CD4-positive, alpha-beta T cell treated with Interleukin-4 for 1 hour (primary cell): ENCODE measurements around the gene EPB41L2.
A peak's percentile ranks its signal among the peaks of the same experiment; 100 is the strongest.
"Not testable (repeated sequence)": the region's sequence is repeated elsewhere in the genome, so short reads cannot be mapped to it uniquely, and the experiment has no call there.

Experiments
- DNase-seq, 2 donors: peaks; one replicate each; pipeline ENCODE4 v3.0.0-alpha.2; 2020 to 2022

EPB41L2 gene

DNA sequence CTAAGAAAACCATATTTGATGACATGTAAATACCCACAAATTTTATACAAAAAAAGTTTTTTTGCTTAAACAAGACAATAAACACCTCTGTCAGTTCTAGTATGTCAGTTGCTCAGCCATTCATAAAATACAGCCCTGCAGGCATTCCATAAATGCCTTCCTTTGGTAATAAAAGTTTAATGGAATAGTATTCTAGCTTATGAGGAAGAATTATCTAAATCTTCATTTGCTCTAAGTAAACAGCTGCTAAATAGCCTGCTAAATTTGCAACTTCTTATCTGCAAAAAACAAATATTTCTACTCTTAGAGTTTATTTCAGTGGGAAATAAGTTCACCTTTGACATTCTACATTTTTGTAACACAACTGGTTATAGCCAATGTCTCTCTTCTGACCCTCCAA lies 127.1 kb downstream of the EPB41L2 start:
- no peak for DNase-seq

DNA sequence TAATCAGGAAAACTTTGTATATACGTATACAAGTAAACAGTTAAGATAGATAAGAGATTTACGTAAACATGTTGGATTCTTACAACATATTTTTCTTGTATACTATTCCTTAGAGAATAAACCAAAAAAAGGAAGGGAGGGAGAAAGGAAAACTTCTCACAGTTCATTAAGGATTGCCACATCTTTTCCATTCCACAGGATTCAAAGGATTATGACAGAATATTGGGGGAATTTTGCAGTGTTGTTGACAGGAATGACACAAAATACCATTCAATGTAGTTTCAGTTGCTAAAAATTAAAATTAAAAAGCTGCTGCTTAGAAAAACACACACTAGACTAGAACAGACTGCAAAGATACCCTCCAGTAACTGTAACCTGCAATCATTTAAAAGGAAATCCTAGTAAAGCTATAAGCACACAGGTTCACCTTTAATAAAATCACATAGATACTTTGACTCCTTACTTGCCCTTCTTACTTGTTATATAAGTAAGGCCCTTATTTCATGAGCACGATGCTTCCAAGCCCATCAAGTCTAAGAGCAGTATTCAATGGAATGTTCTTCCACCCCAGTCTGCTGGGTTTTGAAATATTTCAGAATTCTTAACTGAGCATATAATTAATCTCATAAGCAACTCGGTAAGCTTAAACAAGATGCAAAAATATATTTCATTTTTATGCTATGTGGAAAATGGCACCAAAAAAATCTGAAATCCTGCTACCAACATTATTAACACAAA lies 128.0 kb downstream of the EPB41L2 start:
- no peak for DNase-seq

DNA sequence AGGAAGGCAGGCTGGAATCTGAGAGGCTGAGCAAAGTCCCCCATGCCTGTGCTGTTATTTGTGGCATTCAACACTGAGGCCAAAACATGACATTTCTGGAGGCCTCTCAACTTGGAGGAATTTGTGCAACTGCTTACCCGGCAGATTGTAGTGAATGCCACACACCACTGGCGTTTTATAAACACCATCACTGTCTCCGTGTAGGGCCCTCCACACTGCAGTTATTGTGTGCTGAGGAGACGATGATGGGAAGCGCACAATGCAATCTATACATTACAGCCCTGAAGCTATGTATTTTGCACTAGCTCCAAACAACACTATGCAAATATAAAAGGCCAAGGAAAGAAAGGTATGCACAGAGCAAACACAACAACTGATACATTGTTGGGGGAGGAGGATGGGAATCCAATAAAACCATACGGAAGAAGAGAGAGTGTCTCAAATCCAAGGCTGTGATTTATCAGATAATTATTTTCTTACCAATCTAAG lies 129.3 kb downstream of the EPB41L2 start:
- no peak for DNase-seq

DNA sequence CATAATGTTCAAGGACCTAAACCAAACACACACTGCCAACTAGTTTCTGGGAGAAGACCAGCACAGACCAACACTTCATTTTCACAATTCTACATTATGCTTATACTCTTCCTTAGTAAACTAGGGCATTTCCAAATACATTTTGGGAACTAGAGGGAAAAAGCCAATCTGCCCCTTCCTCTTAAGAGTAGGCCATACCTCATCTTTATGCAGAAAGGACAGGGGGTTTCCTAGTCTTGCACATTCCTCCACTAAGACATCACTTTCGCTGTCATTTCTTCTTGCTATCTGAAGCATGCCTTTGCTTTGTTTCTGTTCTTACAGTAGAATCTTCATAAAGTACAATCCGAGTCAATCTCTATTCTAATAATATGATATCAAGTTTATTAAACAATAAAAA lies 130.1 kb downstream of the EPB41L2 start:
- DNase-seq, result no peak

DNA sequence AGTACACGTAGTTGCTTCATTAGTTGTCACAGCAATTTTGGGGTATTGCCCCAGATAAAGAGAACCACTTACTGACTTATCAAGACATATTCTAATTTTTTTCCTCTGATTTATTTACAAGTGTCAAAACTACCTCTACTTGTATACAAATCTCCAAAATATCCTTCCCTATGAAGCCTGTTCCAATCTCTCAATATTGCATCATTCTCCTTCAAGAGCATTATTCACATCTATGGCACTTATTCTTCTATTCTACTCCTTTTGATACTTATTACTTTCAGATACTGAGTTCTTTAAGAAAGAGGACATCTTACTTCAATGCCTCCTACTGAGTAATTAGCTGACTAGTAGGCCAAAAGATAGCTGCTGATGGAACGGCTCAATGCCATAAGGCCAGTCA lies 130.6 kb downstream of the EPB41L2 start:
- DNase-seq, result no peak

DNA sequence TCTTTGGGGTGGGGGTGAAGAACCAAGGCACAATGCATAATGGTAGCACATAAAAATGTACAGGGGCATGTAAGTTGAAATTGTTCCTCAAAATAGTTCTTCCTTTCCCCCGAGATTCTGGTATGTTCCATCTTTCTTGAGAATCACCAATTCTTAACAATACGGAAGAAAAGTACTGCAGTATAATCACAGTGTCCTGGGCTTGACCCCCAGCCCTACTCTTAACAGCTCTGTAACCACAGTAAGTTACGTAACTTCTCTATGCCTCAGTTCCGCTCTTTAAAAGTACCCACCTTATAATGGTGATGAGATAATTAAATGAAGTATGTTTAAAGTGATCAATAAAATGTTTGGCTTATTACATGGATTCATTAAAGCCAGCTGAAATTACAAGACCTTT lies 131.4 kb downstream of the EPB41L2 start:
- no peak for DNase-seq

DNA sequence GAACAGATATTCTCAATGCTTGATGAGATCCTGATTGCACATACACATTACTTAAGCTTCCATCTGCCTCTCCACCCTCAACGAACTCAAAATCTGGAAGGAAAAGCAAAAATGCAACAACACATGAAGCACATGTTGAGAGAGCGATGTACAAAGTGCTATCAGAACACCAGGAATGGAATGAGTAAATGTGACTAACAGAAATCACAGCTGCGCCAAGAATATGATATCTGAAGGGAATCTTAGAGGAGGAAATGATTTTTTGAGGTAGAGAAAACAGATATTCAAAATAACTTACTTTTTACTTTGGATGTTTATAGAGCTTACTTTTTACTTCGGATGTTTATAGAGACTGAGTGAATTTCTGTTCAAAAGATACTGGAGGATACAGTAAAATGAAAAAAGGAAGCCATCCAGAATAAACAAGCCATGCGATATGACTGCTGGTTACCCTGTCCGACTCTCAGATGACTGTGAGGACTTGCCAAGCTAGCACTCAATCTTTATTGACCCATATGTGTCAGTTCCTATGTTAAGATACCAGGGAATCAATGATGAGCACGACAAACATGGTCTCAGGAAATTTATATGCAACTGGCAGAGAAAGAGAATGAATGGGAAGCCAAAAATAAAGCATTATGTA lies 133.9 kb downstream of the EPB41L2 start:
- DNase-seq, result no peak

DNA sequence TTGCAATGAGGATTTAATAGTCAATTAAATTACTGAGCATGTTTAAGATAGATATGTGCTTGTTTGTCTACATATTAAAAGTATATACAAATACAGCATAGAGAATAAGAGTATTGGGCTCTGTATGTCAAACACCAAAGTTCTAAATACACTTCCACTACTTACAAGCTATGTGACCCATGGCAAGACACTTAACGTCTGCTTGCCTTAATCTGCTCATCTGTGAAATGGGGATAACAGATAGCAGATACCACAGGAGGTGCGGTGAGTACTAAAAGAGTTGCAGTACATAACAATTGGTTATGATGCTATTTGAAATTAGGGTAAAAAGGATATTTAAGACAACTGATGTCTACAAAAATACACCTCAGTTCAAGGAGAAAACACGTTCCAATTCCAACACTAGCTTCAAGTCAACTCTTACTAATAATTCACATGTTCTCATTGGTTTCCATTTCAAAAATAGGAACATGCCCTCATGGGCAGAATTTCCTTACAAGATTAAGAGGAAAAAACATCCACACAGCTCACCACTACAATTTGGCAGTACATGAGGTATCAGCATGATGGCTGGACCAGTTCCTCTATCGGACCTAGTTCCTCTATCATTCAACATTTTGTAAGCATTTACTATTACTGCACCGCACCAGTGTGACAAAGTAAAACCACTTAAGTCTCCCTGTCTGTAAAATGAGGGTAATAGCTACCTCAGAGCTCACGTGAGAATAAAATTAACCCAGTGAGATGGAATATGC lies 134.7 kb downstream of the EPB41L2 start:
- peak in 1 of 2 donors; percentile 16 for DNase-seq

DNA sequence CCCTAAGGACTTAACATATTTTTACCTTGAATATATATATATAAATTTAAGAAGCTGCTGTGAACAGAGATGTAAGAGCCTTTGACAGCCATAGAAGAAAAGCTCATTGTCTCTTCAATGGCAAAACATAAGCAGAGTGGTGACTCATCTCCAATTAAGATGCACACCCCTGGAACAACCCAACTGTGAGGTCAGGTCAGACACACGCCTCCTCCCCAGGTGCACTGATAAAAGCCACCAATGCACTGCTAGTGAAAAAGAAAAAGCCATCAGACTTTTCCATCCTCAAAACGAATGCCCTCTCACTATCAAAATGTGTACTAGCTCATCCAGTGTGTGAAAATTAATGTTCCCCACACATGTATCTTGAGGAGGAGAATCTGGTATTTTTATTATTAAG lies 135.7 kb downstream of the EPB41L2 start:
- no peak for DNase-seq

DNA sequence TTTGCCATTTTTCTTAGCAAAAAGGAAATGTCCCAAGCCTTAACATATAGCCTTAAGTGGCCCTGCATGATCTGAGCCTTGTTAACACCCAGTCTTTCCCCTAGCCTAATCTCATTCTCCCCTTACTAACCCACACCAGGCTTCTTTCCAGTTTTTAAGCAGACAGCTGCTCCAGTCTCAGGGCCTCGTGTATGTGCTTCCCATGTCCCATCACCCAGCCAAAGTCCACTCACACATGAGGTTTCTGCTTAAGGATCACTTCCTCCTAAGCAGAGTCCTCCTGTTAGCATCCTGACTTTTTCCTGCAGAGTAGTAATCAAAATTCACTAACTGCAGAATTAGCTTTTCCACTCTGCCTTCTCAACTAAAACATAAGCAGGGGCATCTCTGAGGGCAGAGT lies 139.7 kb downstream of the EPB41L2 start:
- no peak for DNase-seq

DNA sequence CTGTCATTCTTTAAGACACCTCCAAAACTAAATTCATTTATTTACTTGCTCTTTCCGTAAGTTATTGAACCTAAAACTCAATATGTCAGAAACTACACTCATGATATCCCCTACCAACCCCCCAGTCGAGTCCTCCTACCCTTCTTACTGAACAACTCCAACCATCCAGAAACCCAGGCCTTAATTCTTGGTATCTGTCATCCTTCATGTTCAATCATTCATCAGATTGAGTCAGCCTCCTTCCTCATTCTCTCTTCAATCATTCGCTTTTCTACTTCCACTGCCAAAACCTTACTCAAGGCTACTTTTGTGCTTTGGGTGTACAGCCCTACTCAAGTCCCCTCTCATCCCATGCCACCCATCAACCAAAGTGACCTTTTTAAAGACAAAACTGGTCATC lies 140.1 kb downstream of the EPB41L2 start:
- no peak for DNase-seq

DNA sequence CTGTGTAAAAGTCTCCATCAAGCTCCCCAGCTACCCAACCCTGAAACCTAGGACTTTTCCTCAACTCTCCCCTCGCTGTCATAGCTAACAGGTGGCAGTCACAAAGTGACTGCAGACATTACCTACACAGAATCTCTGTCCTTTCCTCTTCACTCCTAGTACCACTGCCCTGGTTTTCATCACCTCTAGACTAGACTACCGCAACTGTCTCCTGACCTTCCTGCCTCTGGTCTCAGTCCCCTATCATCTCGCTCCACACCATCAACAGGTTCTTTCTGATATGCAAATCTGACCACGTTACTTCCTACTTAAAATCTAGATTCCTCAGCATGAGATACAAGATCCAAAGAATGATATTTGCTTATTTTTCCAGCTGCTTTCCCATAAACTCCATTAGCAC lies 142.1 kb downstream of the EPB41L2 start:
- no peak for DNase-seq

DNA sequence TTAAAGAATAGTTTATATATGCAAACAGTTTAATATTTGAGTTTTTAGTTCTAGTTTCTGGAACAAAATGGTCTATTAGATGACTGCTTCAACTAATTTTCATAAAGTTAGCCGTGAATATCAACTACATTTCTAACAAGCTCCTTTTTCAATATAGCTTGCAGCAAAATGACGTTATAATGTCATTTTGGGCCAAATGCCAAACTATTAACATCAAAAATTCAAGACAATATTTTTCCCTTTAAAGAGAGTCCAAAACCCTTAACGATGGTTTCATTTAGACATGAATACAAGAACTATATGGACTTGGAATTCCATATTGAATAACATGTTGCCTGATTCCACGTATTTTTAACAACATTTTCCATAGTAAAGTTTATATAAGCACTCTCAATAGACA lies 144.9 kb downstream of the EPB41L2 start:
- no peak for DNase-seq

DNA sequence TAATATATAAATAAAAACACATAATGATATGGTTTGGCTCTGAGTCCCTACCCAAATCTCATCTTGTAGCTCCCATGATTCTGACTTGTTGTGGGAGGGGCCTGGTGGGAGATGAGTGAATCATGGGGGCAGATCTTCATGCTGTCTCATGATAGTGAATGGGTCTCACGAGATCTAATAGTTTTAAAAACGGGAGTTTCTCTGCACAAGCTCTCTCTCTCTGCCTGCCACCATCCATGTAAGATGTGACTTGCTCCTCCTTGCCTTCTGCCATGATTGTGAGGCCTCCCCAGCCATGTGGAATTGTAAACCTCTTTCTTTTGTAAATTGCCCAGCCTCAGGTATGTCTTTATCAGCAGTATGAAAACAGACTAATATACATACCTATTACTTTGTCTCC lies 147.4 kb downstream of the EPB41L2 start:
- DNase-seq, result not testable (repeated sequence)

DNA sequence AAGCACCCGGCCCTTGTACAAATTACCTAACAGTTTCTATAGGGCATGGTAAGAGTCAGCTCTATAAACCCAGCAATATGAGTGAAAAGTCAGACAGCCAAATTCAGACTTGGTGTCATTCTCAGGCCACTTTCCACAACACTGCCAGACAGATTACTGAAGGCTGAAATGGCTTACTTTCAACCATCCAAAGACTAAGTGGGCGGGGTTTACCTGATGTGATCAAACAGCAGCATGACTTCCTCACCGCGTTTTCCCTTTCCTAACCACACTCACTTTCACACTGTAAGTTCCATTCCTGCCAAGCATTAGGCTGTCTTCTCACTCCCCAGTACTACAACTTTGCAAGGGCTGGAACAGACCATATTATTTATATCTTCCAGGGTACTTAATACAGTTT lies 149.9 kb downstream of the EPB41L2 start:
- peak in 1 of 2 donors; percentile 14 for DNase-seq

DNA sequence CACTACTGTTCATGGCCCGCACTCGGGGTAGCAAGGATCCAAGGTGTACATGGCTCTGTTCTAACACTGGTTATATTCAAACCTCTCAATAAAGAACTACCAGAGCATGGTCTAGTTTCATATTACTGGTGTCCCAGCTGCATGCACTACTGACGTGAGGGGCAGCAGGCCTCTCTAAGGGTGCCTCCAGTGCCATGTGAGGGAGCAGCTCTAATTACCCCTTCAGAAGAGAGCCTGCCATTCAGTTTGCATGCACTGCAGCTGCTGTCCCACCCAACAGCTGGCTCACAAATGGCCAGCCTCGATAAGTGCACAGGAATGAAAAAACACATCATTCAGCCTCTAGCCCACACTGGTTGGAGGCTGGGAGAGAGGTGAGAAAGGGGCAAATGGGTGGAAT lies 150.6 kb downstream of the EPB41L2 start:
- no peak for DNase-seq

DNA sequence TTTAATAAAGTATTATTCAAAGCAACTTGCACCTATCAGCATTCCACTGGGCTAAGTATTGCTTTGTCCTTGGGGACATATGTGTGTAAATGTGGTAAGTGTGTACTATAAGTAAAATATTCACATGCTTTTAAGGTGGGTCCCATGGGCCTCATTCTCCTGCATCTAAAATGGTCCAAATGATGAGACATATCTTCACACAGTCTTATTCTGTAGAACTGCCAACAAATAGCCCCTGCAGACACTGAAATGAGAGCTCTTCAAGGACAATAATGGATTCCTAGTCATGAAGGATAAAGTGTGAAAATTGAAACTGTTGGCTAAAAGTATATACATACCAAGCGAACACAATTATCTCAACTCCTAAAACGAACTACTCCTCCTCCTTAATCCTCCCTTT lies 154.1 kb downstream of the EPB41L2 start:
- no peak for DNase-seq

DNA sequence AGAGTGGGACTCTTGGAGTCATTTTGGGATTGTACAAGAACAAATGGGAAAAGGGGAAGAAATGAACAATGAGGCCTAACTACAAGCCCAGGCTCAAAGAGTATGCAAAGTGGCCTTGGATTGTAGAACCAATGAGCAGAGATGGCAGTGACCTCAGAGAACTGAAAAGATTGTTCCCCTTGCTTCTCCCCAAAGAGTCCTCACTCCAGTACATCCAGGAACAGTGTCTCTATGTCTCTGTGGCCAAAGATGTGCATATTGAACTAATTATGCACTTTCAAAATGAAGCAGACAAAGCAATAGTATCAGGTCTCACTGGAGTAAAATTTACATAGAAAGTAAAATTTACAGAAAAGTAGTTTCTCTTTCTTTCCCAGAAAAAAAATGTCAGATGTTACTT lies 154.9 kb downstream of the EPB41L2 start:
- DNase-seq, result no peak

DNA sequence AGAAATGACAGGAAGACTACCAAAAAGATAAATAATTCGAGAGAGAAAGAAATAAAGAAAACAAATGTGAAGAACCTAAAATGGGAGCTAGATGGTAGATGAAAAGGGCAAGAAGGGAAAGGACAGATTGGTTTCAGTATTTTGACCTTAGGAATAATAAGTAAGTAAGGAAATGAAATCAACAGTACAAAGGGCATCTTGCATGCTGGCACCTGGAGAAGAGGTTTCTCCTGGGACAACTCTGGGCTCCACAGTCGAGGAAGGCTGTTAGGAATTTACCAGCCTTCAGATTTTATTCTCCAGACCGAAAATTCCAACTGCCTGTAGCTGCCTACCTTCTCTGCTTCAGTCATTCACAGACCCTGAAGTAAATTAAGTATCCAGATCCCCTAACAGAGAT lies 155.4 kb downstream of the EPB41L2 start:
- DNase-seq, result no peak

DNA sequence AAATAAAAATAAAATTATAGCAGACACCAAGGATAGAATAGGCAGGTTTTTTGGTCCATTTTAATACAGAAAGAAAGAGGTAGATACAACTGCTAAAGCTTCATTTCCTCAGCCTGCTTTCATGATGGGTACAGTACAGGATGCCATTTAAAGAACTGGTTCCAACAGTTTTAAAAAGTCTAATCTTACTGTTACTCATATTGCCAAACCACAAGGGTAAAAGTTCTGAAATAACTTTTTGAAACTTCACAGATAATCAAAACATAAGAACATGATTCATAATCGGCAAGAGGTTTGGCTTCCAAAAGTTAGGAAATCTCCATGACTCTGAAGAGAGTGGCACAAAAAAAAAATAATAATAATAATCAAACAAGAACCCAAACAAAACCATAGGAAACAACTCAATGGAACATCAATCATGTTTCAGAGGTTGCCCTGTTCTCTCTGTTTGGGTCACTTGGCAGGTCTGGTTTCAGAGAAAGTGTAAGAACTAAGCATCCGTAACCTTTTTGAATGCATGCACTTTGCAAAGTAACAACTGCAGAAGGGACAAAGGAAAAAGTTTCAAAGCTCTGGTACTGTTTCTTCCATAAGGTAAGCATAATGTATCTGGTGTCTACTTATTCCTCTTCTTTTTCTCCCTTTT lies 156.2 kb downstream of the EPB41L2 start:
- no peak for DNase-seq

DNA sequence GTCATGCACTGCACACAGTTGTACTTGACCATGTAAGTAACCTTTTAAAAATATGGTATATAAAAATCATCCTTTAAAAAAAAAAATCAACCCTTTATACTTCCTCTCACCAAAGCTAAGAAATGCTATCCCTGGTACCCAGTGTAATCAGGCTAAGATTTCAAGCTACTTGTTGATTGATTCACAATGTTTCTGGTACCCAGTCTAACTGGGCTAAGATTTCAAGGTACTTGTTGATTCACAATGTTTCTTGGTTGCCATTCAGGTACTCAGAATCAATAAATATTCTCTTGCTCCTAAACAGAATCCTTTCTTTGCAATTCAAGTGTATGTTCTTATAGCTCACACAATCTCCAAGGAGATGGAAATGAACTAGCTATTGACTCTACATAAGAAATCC lies 159.4 kb downstream of the EPB41L2 start:
- DNase-seq, result no peak

DNA sequence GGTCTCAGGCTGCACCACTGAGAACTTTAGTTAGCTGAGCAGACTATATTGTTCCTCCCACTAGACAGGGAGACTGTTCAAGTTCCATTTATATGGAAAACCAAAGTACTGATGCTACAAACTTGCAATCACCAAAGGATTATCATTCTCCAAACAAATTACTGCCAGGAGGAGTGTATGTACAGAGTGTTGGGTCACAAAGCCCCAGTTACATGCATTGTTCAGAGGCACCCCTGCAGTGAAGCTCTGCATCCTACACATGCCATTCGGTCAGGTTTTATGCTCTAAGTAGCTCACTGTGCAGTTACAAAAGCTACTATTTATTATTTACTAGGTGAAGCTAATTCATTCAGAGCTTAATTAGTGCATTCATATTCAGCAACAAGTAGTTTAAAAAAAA lies 160.0 kb downstream of the EPB41L2 start:
- DNase-seq, result no peak

DNA sequence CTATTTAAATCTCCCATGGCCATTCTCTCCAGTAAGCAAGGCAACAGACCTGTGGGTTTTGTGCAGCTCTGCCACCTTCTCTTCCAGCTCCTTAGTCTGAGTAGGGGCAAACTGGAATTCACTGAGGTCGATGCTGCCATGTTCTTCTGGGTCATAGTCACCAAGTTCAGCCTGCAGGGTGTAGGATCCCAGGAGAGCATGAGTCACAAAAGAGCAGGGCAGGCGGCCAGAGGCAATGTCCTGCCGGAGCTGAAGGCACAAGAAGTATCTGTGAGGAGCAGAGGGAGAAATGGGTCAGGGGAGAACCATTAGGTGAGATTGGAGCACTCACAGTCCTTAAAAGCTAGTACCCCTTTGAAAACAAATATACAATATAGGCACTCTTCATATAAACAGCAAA lies 162.1 kb downstream of the EPB41L2 start:
- DNase-seq, result no peak

DNA sequence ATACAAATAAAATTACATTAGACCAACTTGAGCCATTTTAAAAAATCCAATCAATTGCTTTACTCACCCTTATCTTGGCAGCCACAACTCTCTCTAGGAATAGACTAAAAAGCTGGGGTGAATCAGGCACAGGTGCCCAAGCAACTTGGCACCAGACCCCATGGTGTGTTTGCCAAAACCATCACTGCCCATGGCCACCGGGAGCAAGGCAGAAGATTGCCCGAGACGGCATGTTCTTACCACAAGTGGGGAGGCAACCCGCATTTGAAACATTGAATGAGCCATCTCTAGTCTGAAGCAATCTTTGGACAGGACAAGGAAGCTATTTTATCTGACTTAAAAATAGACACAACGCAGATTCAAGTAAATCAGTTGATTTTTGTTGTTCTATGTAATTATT lies 166.8 kb downstream of the EPB41L2 start:
- DNase-seq, result no peak
